COLO829 (cell line): ENCODE results near the gene ZNF181.
"Not testable (repeated sequence)": the region's sequence is repeated elsewhere in the genome, so short reads cannot be mapped to it uniquely, and the experiment has no call there.

ENCODE experiments used
- DNase-seq: peaks from one replicate; pipeline ENCODE4 v3.0.0; 2012; ENCODE audit warnings: low spot score

Gene ZNF181

GRCh38 chr19:34733746-34734536, at the start of gene ZNF181:
TSS of gene ZNF181 (plus strand) at chr19:34734243. CDS start at chr19:34735038, 795 bp downstream.
- peak; percentile 89 for DNase-seq

DNA sequence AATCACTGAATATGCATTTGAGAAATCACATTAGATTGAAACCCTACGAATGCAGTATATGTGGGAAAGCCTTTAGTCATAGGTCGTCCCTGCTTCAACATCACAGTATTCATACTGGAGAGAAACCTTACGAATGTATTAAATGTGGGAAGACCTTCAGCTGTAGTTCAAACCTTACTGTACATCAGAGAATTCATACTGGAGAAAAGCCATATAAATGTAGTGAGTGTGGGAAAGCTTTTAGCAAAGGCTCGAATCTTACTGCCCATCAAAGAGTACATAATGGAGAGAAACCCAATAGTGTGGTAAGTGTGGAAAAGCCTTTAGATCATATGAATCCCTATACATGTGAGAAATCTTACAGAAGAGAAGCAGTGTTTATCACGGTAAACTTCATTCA, 48.8 kb upstream of the ZNF181 start:
- not testable (repeated sequence) for DNase-seq

DNA sequence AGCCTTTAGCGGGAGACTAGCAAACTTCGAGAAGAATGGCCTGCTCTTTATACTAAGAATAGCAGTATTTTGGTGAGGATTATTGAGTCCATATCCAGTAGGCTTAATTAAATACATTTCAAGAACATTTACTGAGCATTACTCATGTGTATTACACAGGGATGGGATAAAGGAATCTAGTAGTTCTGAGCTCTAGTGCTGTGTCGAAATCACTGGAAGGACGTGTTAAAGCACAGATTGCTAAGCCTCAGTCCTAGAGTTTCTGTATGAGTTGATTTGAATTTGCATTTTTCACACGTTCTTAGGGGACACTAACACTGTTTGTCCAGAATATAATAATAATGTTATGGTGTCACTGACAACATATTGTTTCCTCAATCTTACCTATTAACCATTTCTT, 47.6 kb upstream of the ZNF181 start:
- DNase-seq, result no peak

DNA sequence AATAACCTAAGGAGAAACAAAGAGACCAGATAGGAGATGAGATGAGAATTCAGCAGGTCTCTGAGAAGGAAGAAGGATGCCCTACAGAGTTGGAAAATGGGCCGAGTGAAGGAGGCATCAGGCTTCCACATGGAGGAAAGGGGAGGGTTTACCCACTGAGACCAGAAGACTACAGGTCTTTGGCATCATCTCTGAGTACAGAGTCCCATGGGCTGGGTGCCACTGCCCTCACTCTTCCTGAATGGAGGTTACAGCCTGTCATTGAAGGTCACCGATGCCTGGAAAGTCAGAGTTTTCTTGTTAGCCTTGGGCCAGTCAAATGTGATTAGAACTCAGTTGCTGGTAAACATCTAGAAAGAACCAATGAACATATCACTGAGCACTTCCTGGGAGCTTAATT, 46.7 kb upstream of the ZNF181 start:
- no peak for DNase-seq

- no peak for DNase-seq
Observed at GRCh38 chr19:34688592-34688991, 45.5 kb upstream of the ZNF181 start.

DNA sequence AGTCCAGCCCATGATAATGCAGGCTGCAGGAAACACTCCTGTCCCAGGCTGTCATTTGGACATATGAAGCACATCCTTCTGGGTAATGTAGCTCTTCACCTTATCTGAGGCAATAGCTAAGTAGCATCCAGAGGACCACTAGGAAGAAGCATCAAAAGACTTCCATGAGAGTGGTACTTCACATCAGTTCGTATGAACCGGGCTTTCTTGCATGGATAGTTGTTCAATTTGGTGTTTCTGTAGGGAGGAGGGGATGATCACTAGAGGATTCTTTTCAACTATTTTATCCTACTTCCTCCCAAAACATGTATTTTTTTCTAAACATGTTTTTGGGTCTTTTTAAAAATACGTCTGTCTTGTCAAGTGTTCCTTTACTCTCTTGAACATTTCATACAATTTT, 43.7 kb upstream of the ZNF181 start:
- no peak for DNase-seq

GRCh38 chr19:34692549-34692948, 41.5 kb upstream of the ZNF181 start:
- DNase-seq, result no peak

DNA sequence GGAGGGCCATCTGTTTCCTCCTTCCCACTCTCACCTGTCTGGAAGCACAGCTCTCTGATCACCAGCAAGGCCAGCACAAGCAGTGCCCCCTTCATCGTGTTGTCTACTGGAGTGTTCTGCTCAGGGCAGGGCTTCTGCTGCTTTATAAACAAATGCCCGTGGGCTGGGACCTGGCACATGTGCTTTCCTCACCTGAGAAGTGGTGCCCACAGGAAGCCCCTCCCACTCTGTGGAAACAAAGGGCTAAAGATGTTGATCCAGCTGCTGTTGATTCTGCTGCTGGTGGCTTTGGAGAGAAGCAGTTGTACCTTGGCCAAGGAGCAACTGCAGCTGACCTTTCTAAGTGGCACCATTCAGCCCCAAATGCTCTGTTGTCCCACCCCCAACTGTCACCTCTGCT, 26.4 kb upstream of the ZNF181 start:
- DNase-seq, result no peak

DNA sequence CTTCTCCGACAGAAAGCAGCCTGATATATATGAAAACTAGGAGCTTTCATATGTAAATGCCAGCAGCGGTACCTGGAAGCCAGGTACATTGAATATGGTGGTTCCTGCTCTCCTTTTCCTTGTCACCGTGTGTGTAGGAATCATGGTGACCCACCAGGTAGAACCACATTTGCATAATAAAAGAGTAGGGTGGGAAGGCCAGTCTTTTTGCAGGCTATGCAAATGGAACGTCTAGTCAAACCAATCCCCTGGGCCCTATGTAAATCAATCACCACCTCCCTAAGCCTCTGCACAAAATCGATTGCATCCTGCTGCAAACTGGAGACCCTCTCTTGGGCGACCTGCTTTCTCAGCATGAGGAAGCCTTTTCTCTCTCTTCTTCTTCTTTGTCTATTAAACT, 22.2 kb upstream of the ZNF181 start:
- DNase-seq, result no peak

- DNase-seq, result peak; percentile 83
Observed at GRCh38 chr19:34712395-34713261, 21.4 kb upstream of the ZNF181 start.

DNA sequence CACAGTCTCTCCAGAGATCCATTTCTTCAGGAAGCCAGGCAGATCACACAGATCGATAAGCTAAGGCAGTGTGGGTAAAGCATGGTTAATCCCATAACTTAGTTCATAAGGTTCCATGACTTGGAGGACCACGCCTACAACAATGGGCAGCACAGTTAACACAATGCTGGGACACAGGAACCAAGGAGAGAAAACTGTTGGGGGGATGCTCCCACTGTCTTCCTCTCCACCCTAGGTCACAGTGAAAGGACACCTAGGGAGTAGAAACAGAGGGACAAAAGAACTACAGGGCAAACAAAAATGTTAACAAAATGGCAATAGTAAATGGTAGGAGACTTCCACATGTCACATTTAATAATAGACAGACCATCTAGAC, 20.8 kb upstream of the ZNF181 start:
- DNase-seq, result no peak

- no peak for DNase-seq
Observed at GRCh38 chr19:34715357-34715756, 18.7 kb upstream of the ZNF181 start.

DNA sequence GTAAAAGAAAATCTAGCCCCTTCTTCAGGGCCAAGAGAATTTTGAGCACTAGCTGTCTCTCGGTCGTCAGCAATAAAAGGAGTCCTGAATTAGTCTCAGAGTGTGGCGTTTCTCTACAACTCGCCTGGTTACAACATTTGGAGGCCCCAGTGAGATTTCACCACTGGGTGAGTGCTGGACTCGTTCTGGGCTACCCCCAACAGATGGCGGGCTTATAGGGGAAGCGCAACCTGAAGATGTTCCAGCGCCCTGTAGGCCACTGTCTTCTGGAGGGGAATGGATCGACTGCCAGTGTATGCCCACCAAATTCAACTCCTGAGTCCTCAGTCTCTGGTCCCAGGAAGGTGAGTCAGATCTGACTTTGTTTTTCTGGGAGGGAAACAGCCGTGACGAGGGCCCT, 11.7 kb upstream of the ZNF181 start:
- no peak for DNase-seq

DNA sequence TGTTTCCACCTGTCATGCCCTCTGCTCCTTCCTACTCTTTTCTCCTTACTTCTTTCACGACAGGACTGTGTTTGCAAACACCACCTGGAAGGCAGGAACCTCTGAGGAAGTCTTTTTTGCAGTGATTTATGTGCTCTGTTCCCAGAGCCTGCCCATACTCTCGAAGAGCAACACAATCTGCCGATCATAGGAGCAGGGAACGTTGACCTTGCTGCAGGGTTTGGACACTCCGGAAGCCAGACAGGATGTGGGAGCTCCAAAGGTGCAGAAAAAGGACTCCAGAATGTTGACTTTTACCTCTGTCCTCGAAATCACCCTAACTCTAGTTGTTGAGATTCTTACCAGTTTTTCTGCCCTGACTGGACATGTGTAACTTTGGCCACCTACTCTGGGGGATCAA, 8.6 kb upstream of the ZNF181 start:
- DNase-seq, result no peak

DNA sequence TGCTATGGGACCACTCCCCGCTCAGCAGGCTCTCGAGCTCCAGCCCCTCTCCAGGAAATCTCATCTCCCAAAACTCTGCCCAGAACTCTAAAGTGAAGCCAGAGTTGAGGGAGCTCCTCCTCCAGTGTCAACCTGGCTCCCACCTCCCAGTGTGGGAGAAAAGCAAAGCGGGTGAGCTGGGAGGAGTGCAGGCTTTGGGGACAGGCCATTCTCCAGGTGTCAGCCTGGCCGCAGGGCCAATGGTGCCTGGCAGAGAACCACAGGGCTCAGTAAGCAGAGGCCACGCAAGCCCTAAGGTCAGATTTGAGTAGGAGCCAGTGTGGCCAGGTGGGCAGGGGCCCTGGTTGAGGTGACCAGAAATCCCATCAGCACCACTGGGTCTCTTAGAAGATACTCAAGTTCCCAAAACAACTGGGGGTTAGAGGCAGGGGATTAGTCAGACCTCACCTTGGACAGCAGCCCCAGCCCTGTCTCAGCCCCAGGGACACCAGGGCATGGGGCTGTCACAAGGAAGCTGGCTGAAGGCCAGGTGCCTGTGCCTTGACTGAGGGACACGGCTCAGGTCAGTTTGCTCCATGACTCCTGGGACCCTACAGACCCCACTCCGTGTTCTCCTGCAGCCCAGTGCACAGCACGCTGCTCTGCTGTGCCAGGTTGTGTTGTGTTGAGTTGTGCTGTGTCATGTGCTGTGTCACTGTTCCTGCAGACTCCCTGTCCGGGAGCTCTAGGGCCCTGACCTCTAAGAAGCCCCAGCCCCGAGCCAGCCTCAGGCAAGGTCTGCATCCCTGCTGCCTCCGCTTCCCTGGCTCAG, 2.8 kb upstream of the ZNF181 start:
- DNase-seq, result no peak

GRCh38 chr19:34731964-34732363, 2.1 kb upstream of the ZNF181 start:
- no peak for DNase-seq

DNA sequence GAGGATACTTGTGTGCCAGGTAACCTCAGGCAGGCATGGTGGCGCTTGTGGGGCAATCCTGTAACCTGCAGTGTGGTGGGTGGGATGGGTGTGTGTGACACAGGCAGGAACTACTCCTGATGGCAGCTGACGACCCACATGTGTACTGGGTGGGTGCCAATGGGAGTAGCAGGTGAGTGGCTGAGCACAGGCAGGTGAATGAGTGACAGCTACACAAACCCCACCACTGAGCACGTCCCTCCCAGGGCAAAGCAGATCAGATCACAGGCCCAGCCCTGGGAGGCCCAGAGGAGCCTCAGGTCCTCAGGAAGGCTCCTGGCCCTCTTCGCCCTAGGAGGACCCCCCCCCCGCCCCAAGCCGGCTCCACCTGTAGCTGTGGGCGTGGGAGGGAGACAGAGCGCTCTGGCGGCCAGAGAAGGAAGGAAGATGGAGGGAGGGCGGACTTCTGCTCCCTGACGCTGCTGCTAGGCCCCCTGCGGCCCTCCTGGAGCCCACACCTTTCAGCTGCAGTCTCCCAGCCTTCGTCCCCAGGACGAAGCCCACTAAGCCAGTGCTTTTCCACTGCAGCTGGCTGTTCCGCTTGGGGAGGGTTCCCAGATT, 1.3 kb upstream of the ZNF181 start:
- no peak for DNase-seq

- DNase-seq, result peak; percentile 14
Observed at GRCh38 chr19:34733266-34733745, 737 bp upstream of the ZNF181 start.

GRCh38 chr19:34734537-34735103, 577 bp downstream of the ZNF181 start:
- peak; percentile 28 for DNase-seq

- DNase-seq, result no peak
Observed at GRCh38 chr19:34744896-34745690, 11.1 kb downstream of the ZNF181 start.

GRCh38 chr19:34757441-34757840, 23.4 kb downstream of the ZNF181 start:
- no peak for DNase-seq
